OCI-LY1 (cell line): Measurements from ENCODE around the gene MYCL.

Source experiments
- H2AFZ ChIP-seq: fragments of 200-600 bp; sonication (generic), shearing (Covaris generic); 2 replicates; pipeline ENCODE4 v1.6.0; 2014; ENCODE audit warnings: antibody characterized with exemption, mild to moderate bottlenecking, low read length
- H3F3A ChIP-seq: fragments of 200-600 bp; sonication (generic), shearing (Covaris generic); 2 replicates; pipeline ENCODE4 v1.6.0; 2014; ENCODE audit warnings: mild to moderate bottlenecking, antibody characterized with exemption, low read length, moderate library complexity; ENCODE audit not compliant: insufficient read depth
- H3K27ac ChIP-seq: fragments of 200-600 bp; sonication (generic); 2 replicates; pipeline ENCODE4 v1.5.1; 2014; ENCODE audit warnings: low read length, mixed run types, mild to moderate bottlenecking, low read depth; ENCODE audit not compliant: poor library complexity, severe bottlenecking
- H3K27me3 ChIP-seq: fragments of 200-600 bp; sonication (generic); 2 replicates; pipeline ENCODE4 v1.6.0; 2014; ENCODE audit warnings: antibody characterized with exemption, mild to moderate bottlenecking, low read length, moderate library complexity; ENCODE audit not compliant: insufficient read depth
- H3K36me3 ChIP-seq: fragments of 200-600 bp; sonication (generic); 2 replicates; pipeline ENCODE4 v1.6.1; 2014; ENCODE audit warnings: mild to moderate bottlenecking, antibody characterized with exemption, low read length, moderate library complexity, mixed read lengths; ENCODE audit not compliant: insufficient read depth
- H3K4me1 ChIP-seq: fragments of 200-600 bp; sonication (generic); 2 replicates; pipeline ENCODE4 v1.5.1; 2014; ENCODE audit warnings: mild to moderate bottlenecking, low read length, moderate library complexity; ENCODE audit not compliant: insufficient read depth, severe bottlenecking
- H3K4me2 ChIP-seq: fragments of 200-600 bp; sonication (generic), shearing (Covaris generic); 2 replicates; pipeline ENCODE4 v1.6.1; 2014; ENCODE audit warnings: low read length
- H3K4me3 ChIP-seq: fragments of 200-600 bp; sonication (generic); 2 replicates; pipeline ENCODE4 v1.5.1; 2014; ENCODE audit warnings: low read length, low read depth, mild to moderate bottlenecking, mixed read lengths; ENCODE audit not compliant: poor library complexity, severe bottlenecking
- H3K79me2 ChIP-seq: fragments of 200-600 bp; shearing (Covaris generic); 2 replicates; pipeline ENCODE4 v1.6.1; 2016; ENCODE audit warnings: mixed run types, low read length, mixed read lengths; ENCODE audit not compliant: insufficient read depth
- H3K9ac ChIP-seq: fragments of 200-600 bp; sonication (generic), shearing (Covaris generic); 2 replicates; pipeline ENCODE4 v1.6.1; 2014; ENCODE audit warnings: mild to moderate bottlenecking, low read length, mixed read lengths
- H3K9me2 ChIP-seq: fragments of 200-600 bp; sonication (generic), shearing (Covaris generic); 2 replicates; pipeline ENCODE4 v1.6.1; 2014; ENCODE audit warnings: low read depth, mild to moderate bottlenecking, low read length, mixed read lengths
- H3K9me3 ChIP-seq: fragments of 200-600 bp; shearing (Covaris generic); 2 replicates; pipeline ENCODE4 v1.6.1; 2014; ENCODE audit warnings: low read length, mixed read lengths
- H4K20me1 ChIP-seq: fragments of 200-600 bp; sonication (generic), shearing (Covaris generic); 2 replicates; pipeline ENCODE4 v1.6.0; 2016; ENCODE audit warnings: mild to moderate bottlenecking, low read length; ENCODE audit not compliant: insufficient read depth
- CTCF ChIP-seq: fragments of 200-600 bp; sonication (generic), shearing (Covaris generic); IDR thresholded peaks from 2 replicates; pipeline ENCODE4 v1.5.1; 2017; ENCODE audit warnings: mild to moderate bottlenecking, antibody characterized with exemption, low read length, moderate library complexity, mixed read lengths
- EZH2 ChIP-seq: fragments of 200-600 bp; sonication (generic), shearing (Covaris generic); IDR thresholded peaks from 2 replicates; pipeline ENCODE4 v1.8.0; 2017; ENCODE audit warnings: borderline replicate concordance, mixed run types, mild to moderate bottlenecking, antibody characterized with exemption, low read length, moderate library complexity, mixed read lengths

MYCL gene

GRCh38 chr1:39845569-39846566 lies 55.8 kb downstream of the MYCL start:
- no peaks in the 10 kb centered on the region for H3K9me2 ChIP-seq
- peak overlapping the region; percentile 27; the same call in 1 of the 2 replicates for H3K9ac ChIP-seq
- H3K9me3 ChIP-seq: no peaks in the 10 kb centered on the region
- H3K36me3 ChIP-seq: peaks cover 70% of the 10 kb centered on the region
- peak overlapping the region; percentile 94 for H3K27ac ChIP-seq
- no peaks in the 10 kb centered on the region for H3K79me2 ChIP-seq
- no peak overlapping the region for H2AFZ ChIP-seq
- peak overlapping the region; percentile 38; the same call in 1 of the 2 replicates for H3K4me2 ChIP-seq
- peaks cover 35% of the 10 kb centered on the region for H3K4me1 ChIP-seq
- TF ChIP-seq CTCF (no peak), EZH2 (no peak)
- H3K27me3 ChIP-seq: no peaks in the 10 kb centered on the region
- H3K4me3 ChIP-seq: no peak overlapping the region
- no peaks in the 10 kb centered on the region for H4K20me1 ChIP-seq
- peaks cover 9% of the 10 kb centered on the region; the same call in 1 of the 2 replicates for H3F3A ChIP-seq
